Adrenal gland (tissue), 12 donors: ENCODE results near the gene TSN. TPM values are rescaled to one million over a fixed set of nuclear protein-coding genes. Genes with fewer than 3 reads are reported as not detected.
"Not testable (repeated sequence)": the region's sequence is repeated elsewhere in the genome, so short reads cannot be mapped to it uniquely, and the experiment has no call there.

ENCODE experiments used
- DNase-seq, 7 donors: peaks; one replicate each; pipeline ENCODE4 v3.0.0-alpha.2; 2019 to 2020
- H3K27ac ChIP-seq, 5 donors: fragments of 200-600 bp; sonication (generic) in 4 of 5; 1 replicate in 3 of 5; 2 replicates in 2 of 5; pipeline versions ENCODE4 v1.5.1 to v1.8.0; 2016 to 2020; ENCODE audit warnings: mild to moderate bottlenecking in 1 of 5
- H3K27me3 ChIP-seq: fragments of 200-600 bp; 2 replicates; pipeline ENCODE4 v1.8.0; 2021
- H3K36me3 ChIP-seq, 2 donors: fragments of 200-600 bp; replicated peaks in 1 of 2; 1 replicate in 1 of 2; 2 replicates in 1 of 2; pipeline versions ENCODE4 v1.5.1 to v1.8.0; 2018 to 2022
- H3K4me1 ChIP-seq, 2 donors: fragments of 200-600 bp; replicated peaks in 1 of 2; 1 replicate in 1 of 2; 2 replicates in 1 of 2; pipeline versions ENCODE4 v1.5.1 to v1.8.0; 2018 to 2021
- H3K4me3 ChIP-seq, 4 donors: fragments of 200-600 bp; sonication (generic) in 3 of 4; one replicate each; pipeline ENCODE4 v1.5.1; 2016 to 2018
- H3K9me3 ChIP-seq, 3 donors: fragments of 200-600 bp; sonication (generic) in 1 of 3; replicated peaks in 1 of 3; 1 replicate in 2 of 3; 2 replicates in 1 of 3; pipeline versions ENCODE4 v1.5.1 to v1.8.0; 2016 to 2021
- POLR2A ChIP-seq, 2 donors: fragments of 450-650 bp; IDR thresholded peaks; one replicate each; pipeline ENCODE4 v1.6.1; 2017; ENCODE audit warnings: antibody characterized with exemption in 2 of 2, mild to moderate bottlenecking in 2 of 2, moderate library complexity in 1 of 2
- WGBS, 4 donors: extraction: QIAGEN DNeasy Blood & Tissue Kit in 2 of 4; methylation state at CpG; one replicate each; pipeline versions ENCODE4 v1.1.5 to v1.1.7; 2013 to 2017; 5-methylcytosine and 5-hydroxymethylcytosine counted together
- intact Hi-C, 2 donors: fragments of 100-400 bp; cut with DNase I; formaldehyde crosslinking; loops; one replicate each; pipeline versions ENCODE4 v1.14.1 to v1.15.0; 2022 to 2023
- polyA plus RNA-seq, 3 donors: library from polyadenylated mRNA; stranded (reverse); fragments of 200-250 nt in 2 of 3; fragments of 350-450 nt in 1 of 3; fragmentation: Illumina TruSeq in 1 of 3; extraction: RNeasy Lipid Tissue Mini Kit (QIAGEN cat#74804) in 1 of 3; gene quantifications; one replicate each; pipeline ENCODE4 v1.2.3, GENCODE V29; 2013 to 2014
- total RNA-seq, 9 donors: library from RNA; depleted of rRNA in 4 of 9; stranded (reverse); fragments of >200 nt in 4 of 9; fragments of 120-200 nt in 1 of 9; fragmentation: NEBNext Ultra II Directional in 1 of 9; extraction: Animal tissue kit (Norgen Biotek cat#: 25700) in 1 of 9; gene quantifications; one replicate each; pipeline versions ENCODE4 v1.1.0 to v1.2.4, GENCODE V29; 2013 to 2023
- TF ChIP-seq, protein P1 (sequence below), 6 experiments: fragments of 450-650 bp in 4 of 6; fragments of 200-600 bp in 2 of 6; sonication (generic) in 1 of 6; IDR thresholded peaks; 1 replicate in 5 of 6; 2 replicates in 1 of 6; pipeline versions ENCODE4 v1.5.1 to v1.8.0; 2016 to 2021; ENCODE audit warnings: antibody characterized with exemption in 6 of 6, mild to moderate bottlenecking in 2 of 6, moderate library complexity in 1 of 6
- donor health status: healthy with polysubstance abuse.
- donor health status: Bipolar disorder and iron deficiency.
- donor health status: DM: yes; HTN: yes; CAD: no.
- donor health status: DM: no; HTN: no; CAD: no.
- donor health status: DM: no; HTN: no; CAD: no.
- donor health status: DM: yes; HTN: yes; CAD: no.

Gene TSN
- total and polyA plus RNA-seq, 12 donors: 16.3 to 152 (median 47.3) TPM

DNA sequence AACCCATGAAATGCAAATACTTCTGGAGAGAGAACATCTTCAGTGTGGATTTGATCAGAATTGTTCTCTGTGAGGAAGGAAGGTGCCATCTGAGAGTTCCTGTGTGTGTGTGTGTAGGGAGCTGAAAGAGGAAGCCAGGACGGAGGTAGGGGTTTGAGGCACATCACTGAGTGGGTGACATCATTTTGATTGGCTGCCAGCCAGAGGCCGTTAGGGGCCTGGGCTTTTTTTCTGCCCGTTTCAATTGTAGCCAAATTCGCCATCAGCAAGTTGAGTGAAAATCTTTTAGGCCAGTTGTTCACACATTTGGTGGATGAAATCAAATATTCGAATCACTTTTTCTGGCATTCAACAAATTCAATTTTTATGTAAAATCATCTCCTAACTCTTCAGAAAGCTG, 48.9 kb downstream of the TSN start:
- TF ChIP-seq POLR2A (IDR thresholded peaks at IDR 0.05): no peak
- TF ChIP-seq, protein P1, sequence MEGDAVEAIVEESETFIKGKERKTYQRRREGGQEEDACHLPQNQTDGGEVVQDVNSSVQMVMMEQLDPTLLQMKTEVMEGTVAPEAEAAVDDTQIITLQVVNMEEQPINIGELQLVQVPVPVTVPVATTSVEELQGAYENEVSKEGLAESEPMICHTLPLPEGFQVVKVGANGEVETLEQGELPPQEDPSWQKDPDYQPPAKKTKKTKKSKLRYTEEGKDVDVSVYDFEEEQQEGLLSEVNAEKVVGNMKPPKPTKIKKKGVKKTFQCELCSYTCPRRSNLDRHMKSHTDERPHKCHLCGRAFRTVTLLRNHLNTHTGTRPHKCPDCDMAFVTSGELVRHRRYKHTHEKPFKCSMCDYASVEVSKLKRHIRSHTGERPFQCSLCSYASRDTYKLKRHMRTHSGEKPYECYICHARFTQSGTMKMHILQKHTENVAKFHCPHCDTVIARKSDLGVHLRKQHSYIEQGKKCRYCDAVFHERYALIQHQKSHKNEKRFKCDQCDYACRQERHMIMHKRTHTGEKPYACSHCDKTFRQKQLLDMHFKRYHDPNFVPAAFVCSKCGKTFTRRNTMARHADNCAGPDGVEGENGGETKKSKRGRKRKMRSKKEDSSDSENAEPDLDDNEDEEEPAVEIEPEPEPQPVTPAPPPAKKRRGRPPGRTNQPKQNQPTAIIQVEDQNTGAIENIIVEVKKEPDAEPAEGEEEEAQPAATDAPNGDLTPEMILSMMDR (IDR thresholded peaks at IDR 0.05): no peak
- DNase-seq: peak in 1 of 7 donors; percentile 3
- Histone ChIP-seq H3K4me1 (no peaks in the 10 kb centered on the region), H3K36me3 (no peaks in the 10 kb centered on the region), H3K27me3 (no peaks in the 10 kb centered on the region), H3K27ac (no peak overlapping the region), H3K9me3 (no peaks in the 10 kb centered on the region), H3K4me3 (no peak overlapping the region)
- 16 to 22% (median 20%) methylated on average over 5 of the region's 5 CpGs for WGBS, 4 donors
- intact Hi-C loops: no loop called here

DNA sequence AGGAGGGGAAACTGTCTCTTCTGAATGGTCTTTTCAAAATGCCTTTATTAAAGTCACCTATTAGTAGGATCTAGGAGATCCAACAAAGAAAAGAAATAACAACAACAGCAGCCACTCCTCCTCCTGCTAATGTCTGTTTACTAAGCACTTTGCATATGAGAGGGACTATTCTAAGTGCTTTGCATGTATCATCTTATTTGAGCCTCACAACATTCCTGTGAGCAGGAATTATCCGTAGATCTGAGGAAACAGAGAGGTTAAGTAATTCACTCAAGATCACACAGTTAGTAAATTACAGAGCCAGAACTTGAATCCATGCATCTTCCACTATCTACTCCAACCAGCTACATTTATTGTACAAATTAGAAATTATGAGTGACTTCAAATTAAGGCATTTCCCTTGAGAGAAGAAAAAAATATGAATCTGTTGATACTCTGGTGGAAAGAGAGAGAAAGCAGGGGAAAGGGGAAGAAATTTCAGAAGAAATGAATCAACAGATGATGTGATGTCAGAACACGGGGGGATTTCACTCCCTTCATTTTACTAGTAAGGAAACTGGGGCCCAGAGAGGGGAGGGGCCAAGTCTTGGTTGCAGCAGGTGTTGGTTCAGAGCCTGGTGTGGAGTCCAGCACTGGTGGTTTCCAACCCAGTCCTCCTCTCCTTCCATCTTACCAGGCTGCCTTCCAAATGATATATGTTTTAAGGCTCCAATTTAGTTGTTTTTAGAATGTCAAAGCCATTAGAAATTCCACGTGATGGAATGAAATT, 49.7 kb downstream of the TSN start:
- Histone ChIP-seq H3K27me3 (no peaks in the 10 kb centered on the region), H3K27ac (no peak overlapping the region), H3K4me1 (no peaks in the 10 kb centered on the region), H3K4me3 (no peak overlapping the region), H3K9me3 (no peaks in the 10 kb centered on the region), H3K36me3 (no peaks in the 10 kb centered on the region)
- no peak for DNase-seq
- TF ChIP-seq POLR2A (IDR thresholded peaks at IDR 0.05): no peak
- TF ChIP-seq, protein P1 (IDR thresholded peaks at IDR 0.05): no peak
- intact Hi-C loops: no loop called here
- WGBS, 4 donors: 50 to 60% (median 55%) methylated on average over 3 of the region's 3 CpGs

DNA sequence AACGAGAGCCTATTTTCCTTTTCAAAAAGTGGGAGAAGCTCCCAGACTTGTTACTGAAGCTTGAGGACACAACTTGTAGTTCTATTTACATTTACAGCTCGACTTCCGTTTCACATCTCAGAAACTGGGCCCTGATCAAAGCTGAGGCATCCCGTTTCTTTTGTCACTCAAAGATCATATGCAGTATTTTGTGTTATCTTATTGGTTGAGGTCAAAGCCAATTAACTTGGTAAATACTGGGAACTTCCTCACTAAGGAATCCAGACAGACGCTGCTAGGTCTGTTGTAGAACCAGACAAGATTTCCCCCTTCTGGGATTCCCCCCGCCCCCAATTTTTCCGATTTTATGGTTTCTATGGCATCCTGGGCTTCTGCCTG, 50.3 kb downstream of the TSN start:
- intact Hi-C loops: no loop called here
- no peaks in the 10 kb centered on the region for H3K4me1 ChIP-seq
- 49 to 66% (median 65%) methylated on average over 7 of the region's 7 CpGs for WGBS, 4 donors
- no peak for DNase-seq
- TF ChIP-seq POLR2A (IDR thresholded peaks at IDR 0.05): no peak
- TF ChIP-seq, protein P1 (IDR thresholded peaks at IDR 0.05): no peak
- H3K4me3 ChIP-seq: no peak overlapping the region
- no peaks in the 10 kb centered on the region for H3K9me3 ChIP-seq
- H3K36me3 ChIP-seq: no peaks in the 10 kb centered on the region
- H3K27ac ChIP-seq: no peak overlapping the region
- no peaks in the 10 kb centered on the region for H3K27me3 ChIP-seq

DNA sequence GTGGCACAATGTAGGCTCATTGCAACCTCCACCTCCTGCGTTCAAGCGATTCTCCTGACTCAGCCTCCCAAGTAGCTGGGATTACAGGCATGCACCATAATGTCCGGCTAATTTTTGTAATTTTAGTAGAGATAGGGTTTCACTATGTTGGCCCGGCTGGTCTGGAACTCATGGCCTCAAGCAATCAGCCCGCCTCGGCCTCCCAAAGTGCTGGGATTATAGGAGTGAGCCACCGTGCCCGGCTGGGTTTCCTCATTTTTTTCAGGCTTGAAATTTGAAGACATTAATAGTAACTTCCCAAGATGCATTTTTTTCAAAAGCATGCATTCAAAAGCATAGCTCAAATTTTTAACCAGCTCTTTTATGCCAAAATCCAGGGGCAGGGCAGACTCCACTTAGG, 52.3 kb downstream of the TSN start:
- H3K4me3 ChIP-seq, H3K27ac ChIP-seq, H3K4me1 ChIP-seq, DNase-seq, H3K9me3 ChIP-seq, H3K27me3 ChIP-seq, intact Hi-C loops, H3K36me3 ChIP-seq: not testable (repeated sequence)
- 78 to 88% (median 84%) methylated on average over 8 of the region's 8 CpGs for WGBS, 4 donors

DNA sequence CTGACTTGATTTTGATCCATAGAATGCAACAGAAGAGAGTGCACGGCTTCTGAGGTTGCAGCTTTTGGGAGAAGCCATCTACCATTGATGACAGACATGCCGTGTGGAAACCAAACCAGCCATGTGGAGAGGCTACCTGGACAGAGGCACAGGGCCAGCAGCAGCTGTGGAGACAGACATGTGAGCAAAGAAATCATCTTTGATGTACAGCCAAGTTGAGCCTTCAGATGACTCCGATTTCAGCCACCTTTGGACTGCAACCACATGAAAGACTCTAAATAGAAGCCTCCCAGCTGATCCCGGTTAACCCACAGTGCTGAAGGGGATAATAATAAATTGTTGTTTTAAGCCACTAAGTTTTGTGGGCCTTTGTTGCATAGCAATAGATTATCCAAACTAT, 54.2 kb downstream of the TSN start:
- 46 to 67% (median 61%) methylated on average over 4 of the region's 4 CpGs for WGBS, 4 donors
- intact Hi-C loops: no loop called here

More for the DNA sequence above, 54.2 kb downstream of the TSN start:
- Histone ChIP-seq H3K4me3 (no peak overlapping the region), H3K36me3 (no peaks in the 10 kb centered on the region), H3K27ac (no peak overlapping the region), H3K4me1 (no peaks in the 10 kb centered on the region), H3K9me3 (no peaks in the 10 kb centered on the region), H3K27me3 (no peaks in the 10 kb centered on the region)
- no peak for DNase-seq
- TF ChIP-seq, protein P1 (IDR thresholded peaks at IDR 0.05): no peak
- no peak for TF ChIP-seq POLR2A (IDR thresholded peaks at IDR 0.05)
